PC-3 (cell line): ENCODE measurements around the gene SLC44A5. TPM values are rescaled to one million over a fixed set of nuclear protein-coding genes. Genes with fewer than 3 reads are reported as not detected.

ENCODE experiments used
- ATAC-seq: fragments of 200-7000 bp; cut with Tn5 transposase; 2 replicates; pipeline ENCODE4 v1.9.1; 2020; ENCODE audit warnings: mild to moderate bottlenecking, moderate library complexity
- BruUV-seq: library from RNA; stranded (reverse); fragments of 400-500 nt; replicated peaks from 2 replicates; lab custom pipeline; 2021; lab: Mats Ljungman, UMichigan
- CTCF ChIA-PET: fragments of 300-600 bp; sonication (Branson Sonifier 250); formaldehyde crosslinking; loops from one replicate; lab custom pipeline; 2022; ENCODE audit warnings: antibody characterized with exemption; lab: Charles Lee
- POLR2A ChIA-PET: fragments of 300-600 bp; sonication (Branson Sonifier 250); formaldehyde crosslinking; loops from one replicate; lab custom pipeline; 2022; ENCODE audit warnings: antibody characterized with exemption; ENCODE audit not compliant: unreplicated experiment; lab: Charles Lee
- DNase-seq: peaks from one replicate; pipeline ENCODE4 v3.0.0-alpha.2; 2015
- H2AFZ ChIP-seq: fragments of 300-600 bp; sonication (generic); 2 replicates; pipeline ENCODE4 v1.6.0; 2016; ENCODE audit warnings: antibody characterized with exemption, low read length
- H3F3A ChIP-seq: fragments of 300-600 bp; sonication (generic); one replicate; pipeline ENCODE4 v1.6.0; 2017; ENCODE audit warnings: antibody characterized with exemption, low read length, control low read depth, mild to moderate bottlenecking; ENCODE audit not compliant: unreplicated experiment
- H3K27ac ChIP-seq: fragments of 300-600 bp; sonication (generic); 2 replicates; pipeline ENCODE4 v1.5.1; 2016; ENCODE audit warnings: mild to moderate bottlenecking, low read length
- H3K27me3 ChIP-seq: fragments of 300-600 bp; sonication (generic); 2 replicates; pipeline ENCODE4 v1.6.1; 2016; ENCODE audit warnings: low read length, mixed read lengths
- H3K36me3 ChIP-seq: fragments of 300-600 bp; sonication (generic); 2 replicates; pipeline ENCODE4 v1.6.1; 2016; ENCODE audit warnings: low read depth, mixed run types, low read length, mixed read lengths
- H3K4me1 ChIP-seq: fragments of 300-600 bp; sonication (generic); 2 replicates; pipeline ENCODE4 v1.5.1; 2016; ENCODE audit warnings: low read length; ENCODE audit not compliant: insufficient read depth
- H3K4me2 ChIP-seq: fragments of 300-600 bp; sonication (generic); 2 replicates; pipeline ENCODE4 v1.6.0; 2016; ENCODE audit warnings: low read length
- H3K4me3 ChIP-seq: fragments of 300-600 bp; sonication (generic); 2 replicates; pipeline ENCODE4 v1.5.1; 2016; ENCODE audit warnings: mild to moderate bottlenecking, low read length, mixed read lengths
- H3K79me2 ChIP-seq: fragments of 300-600 bp; sonication (generic); 2 replicates; pipeline ENCODE4 v1.6.1; 2017; ENCODE audit warnings: low read length, mixed read lengths
- H3K9ac ChIP-seq: fragments of 300-600 bp; sonication (generic); 2 replicates; pipeline ENCODE4 v1.6.0; 2016; ENCODE audit warnings: mild to moderate bottlenecking, low read length
- H3K9me2 ChIP-seq: fragments of 300-600 bp; sonication (generic); replicated peaks from 2 replicates; pipeline ENCODE4 v1.6.1; 2016; ENCODE audit warnings: mixed run types, low read length, mixed read lengths
- H3K9me3 ChIP-seq: fragments of 300-600 bp; sonication (generic); 2 replicates; pipeline ENCODE4 v1.6.1; 2016; ENCODE audit warnings: low read length, mixed read lengths
- H4K20me1 ChIP-seq: fragments of 300-600 bp; sonication (generic); 2 replicates; pipeline ENCODE4 v1.6.1; 2016; ENCODE audit warnings: low read length, mixed read lengths
- CTCF ChIP-seq: fragments of 300-600 bp; sonication (generic); conservative IDR thresholded peaks from 2 replicates; pipeline ENCODE4 v1.5.1; 2017; ENCODE audit warnings: antibody characterized with exemption, low read depth, mild to moderate bottlenecking, low read length
- EZH2 ChIP-seq: fragments of 300-600 bp; sonication (generic); IDR thresholded peaks from one replicate; pipeline ENCODE4 v1.6.1; 2017; ENCODE audit warnings: antibody characterized with exemption, mild to moderate bottlenecking, low read length; ENCODE audit not compliant: unreplicated experiment
- EZH2phosphoT487 ChIP-seq: fragments of 300-600 bp; sonication (generic); IDR thresholded peaks from 2 replicates; pipeline ENCODE4 v1.6.1; 2018; ENCODE audit warnings: mild to moderate bottlenecking, antibody characterized with exemption, low read length, borderline replicate concordance
- intact Hi-C: fragments of 100-400 bp; cut with micrococcal nuclease; formaldehyde crosslinking; loops from 2 replicates; pipeline ENCODE4 v1.9.0; 2023
- total RNA-seq: library from RNA; depleted of rRNA; stranded (reverse); fragments of >200 nt; gene quantifications from 2 replicates; pipeline ENCODE4 v1.2.3, GENCODE V29; 2014

Gene SLC44A5
- total RNA-seq, 1 experiment from 2014 or later, result not detected

- no peak overlapping the region for H3K9ac ChIP-seq
- intact Hi-C loops, result no loop called here
- H3K36me3 ChIP-seq, result no peaks in the 10 kb centered on the region
- ChIA-PET CTCF (no interaction called here), POLR2A (no interaction called here)
- H3K4me2 ChIP-seq, result no peak overlapping the region
- BruUV-seq, result no TSS peak
- no peaks in the 10 kb centered on the region for H4K20me1 ChIP-seq
- no peak for TF ChIP-seq EZH2
- no peaks in the 10 kb centered on the region for H3K9me2 ChIP-seq
- peaks cover 34% of the 10 kb centered on the region for H3K27me3 ChIP-seq
- no peaks in the 10 kb centered on the region for H3K79me2 ChIP-seq
- no peak for DNase-seq
- ATAC-seq, result no peak
- H2AFZ ChIP-seq, result no peak overlapping the region
- no peaks in the 10 kb centered on the region for H3K4me1 ChIP-seq
- no peaks in the 10 kb centered on the region for H3K9me3 ChIP-seq
- H3K4me3 ChIP-seq, result no peak overlapping the region
- no peaks in the 10 kb centered on the region for H3F3A ChIP-seq
- H3K27ac ChIP-seq, result no peak overlapping the region
Observed at GRCh38 chr1:75423136-75423535, 187.8 kb downstream of the SLC44A5 start.

- ChIA-PET POLR2A (no interaction called here), CTCF (no interaction called here)
- Histone ChIP-seq H3K4me1 (no peaks in the 10 kb centered on the region), H3K9ac (no peak overlapping the region), H3K4me3 (no peak overlapping the region), H2AFZ (no peak overlapping the region), H3K9me2 (no peaks in the 10 kb centered on the region), H3K36me3 (no peaks in the 10 kb centered on the region), H3K79me2 (no peaks in the 10 kb centered on the region), H3K9me3 (no peaks in the 10 kb centered on the region), H3K27me3 (peaks cover 20% of the 10 kb centered on the region), H4K20me1 (no peaks in the 10 kb centered on the region), H3K27ac (no peak overlapping the region), H3K4me2 (no peak overlapping the region), H3F3A (no peaks in the 10 kb centered on the region)
- BruUV-seq, result no TSS peak
- no peak for ATAC-seq
- TF ChIP-seq EZH2 (no peak), CTCF (no peak), EZH2phosphoT487 (no peak)
- intact Hi-C loops, result no loop called here
- no peak for DNase-seq
Observed at GRCh38 chr1:75421371-75421770, 189.5 kb downstream of the SLC44A5 start.

GRCh38 chr1:75415187-75415586 is 195.7 kb downstream of the SLC44A5 start:
- Histone ChIP-seq H3K79me2 (no peaks in the 10 kb centered on the region), H3K4me2 (no peak overlapping the region), H3K9me3 (no peaks in the 10 kb centered on the region), H2AFZ (no peak overlapping the region), H3K27ac (no peak overlapping the region), H3K4me1 (no peaks in the 10 kb centered on the region), H3K36me3 (no peaks in the 10 kb centered on the region), H3K4me3 (no peak overlapping the region), H3K27me3 (no peaks in the 10 kb centered on the region), H3K9ac (no peak overlapping the region), H3K9me2 (no peaks in the 10 kb centered on the region), H3F3A (no peaks in the 10 kb centered on the region), H4K20me1 (no peaks in the 10 kb centered on the region)
- TF ChIP-seq CTCF (no peak), EZH2 (no peak), EZH2phosphoT487 (no peak)
- BruUV-seq, result no TSS peak
- intact Hi-C loops, result no loop called here
- DNase-seq, result no peak
- CTCF ChIA-PET, result no interaction called here
- POLR2A ChIA-PET, result no interaction called here
- ATAC-seq, result no peak
